IMR-90 (cell line): ENCODE measurements around the gene PHETA1. TPM values are rescaled to one million over a fixed set of nuclear protein-coding genes. Genes with fewer than 3 reads are reported as not detected.
A peak's percentile ranks its signal among the peaks of the same experiment; 100 is the strongest.

ENCODE experiments used
- ATAC-seq: fragments of 200-7000 bp; cut with Tn5 transposase; 2 replicates; pipeline ENCODE4 v1.9.1; 2020; ENCODE audit warnings: low read depth, mild to moderate bottlenecking, moderate library complexity
- BruUV-seq: library from RNA; stranded (reverse); fragments of 400-500 nt; replicated peaks from 2 replicates; lab custom pipeline; 2021; lab: Mats Ljungman, UMichigan
- CTCF ChIA-PET: fragments of 300-600 bp; formaldehyde crosslinking; extraction: SDS; loops from one replicate; lab custom pipeline; 2021; ENCODE audit warnings: antibody characterized with exemption; lab: Yijun Ruan, JAX
- POLR2A ChIA-PET: fragments of 300-600 bp; sonication (Branson Sonifier 250); formaldehyde crosslinking; loops from one replicate; lab custom pipeline; 2022; ENCODE audit warnings: antibody characterized with exemption; ENCODE audit not compliant: unreplicated experiment; lab: Charles Lee
- DNase-seq: peaks from one replicate; pipeline ENCODE4 v3.0.0; 2013
- H2AFZ ChIP-seq: replicated peaks from 2 replicates; pipeline ENCODE3; 2013; ENCODE audit warnings: low read length, mild to moderate bottlenecking; ENCODE audit not compliant: poor library complexity
- H2AK5ac ChIP-seq: 2 replicates; pipeline ENCODE4 v1.6.1; 2013; ENCODE audit warnings: low read depth, low read length, inconsistent platforms
- H2AK9ac ChIP-seq: replicated peaks from 2 replicates; pipeline ENCODE3; 2013; ENCODE audit warnings: mild to moderate bottlenecking, low read depth, low read length, moderate library complexity; ENCODE audit not compliant: poor library complexity
- H2BK120ac ChIP-seq: 2 replicates; pipeline ENCODE4 v1.6.1; 2013; ENCODE audit warnings: low read depth, low read length, inconsistent platforms
- H2BK15ac ChIP-seq: 3 replicates; pipeline ENCODE4 v1.6.1; 2013; ENCODE audit warnings: low read depth, low read length, inconsistent platforms
- H2BK20ac ChIP-seq: 2 replicates; pipeline ENCODE4 v1.6.1; 2013; ENCODE audit warnings: low read depth, mild to moderate bottlenecking, inconsistent platforms, low read length, moderate library complexity
- H2BK5ac ChIP-seq: 2 replicates; pipeline ENCODE4 v1.6.1; 2013; ENCODE audit warnings: mild to moderate bottlenecking, low read depth, low read length, inconsistent platforms; ENCODE audit not compliant: poor library complexity, severe bottlenecking
- H3K14ac ChIP-seq: replicated peaks from 2 replicates; pipeline ENCODE4 v1.6.1; 2013; ENCODE audit warnings: low read depth, low read length, inconsistent platforms
- H3K18ac ChIP-seq: 2 replicates; pipeline ENCODE4 v1.6.1; 2013; ENCODE audit warnings: low read depth, low read length, control low read depth
- H3K23ac ChIP-seq: 2 replicates; pipeline ENCODE4 v1.6.1; 2013; ENCODE audit warnings: low read depth, low read length, inconsistent platforms
- H3K27ac ChIP-seq: 2 replicates; pipeline ENCODE4 v1.5.1; 2013; ENCODE audit warnings: mild to moderate bottlenecking, control low read depth, low read length; ENCODE audit not compliant: insufficient read depth
- H3K27me3 ChIP-seq: 2 replicates; pipeline ENCODE4 v1.6.1; 2013; ENCODE audit warnings: low read length; ENCODE audit not compliant: control insufficient read depth, insufficient read depth
- H3K36me3 ChIP-seq: 2 replicates; pipeline ENCODE4 v1.6.1; 2013; ENCODE audit warnings: low read length, mixed read lengths; ENCODE audit not compliant: control insufficient read depth, insufficient read depth
- H3K4ac ChIP-seq: 2 replicates; pipeline ENCODE4 v1.6.1; 2013; ENCODE audit warnings: low read depth, low read length, inconsistent platforms
- H3K4me1 ChIP-seq: 2 replicates; pipeline ENCODE4 v1.6.1; 2013; ENCODE audit warnings: low read length, mixed read lengths; ENCODE audit not compliant: control insufficient read depth, insufficient read depth
- H3K4me2 ChIP-seq: 2 replicates; pipeline ENCODE4 v1.6.1; 2013; ENCODE audit warnings: low read depth, mild to moderate bottlenecking, control low read depth, low read length, moderate library complexity
- H3K4me3 ChIP-seq: 2 replicates; pipeline ENCODE4 v1.5.1; 2013; ENCODE audit warnings: low read depth, mild to moderate bottlenecking, control low read depth, low read length, moderate library complexity; ENCODE audit not compliant: insufficient read depth
- H3K56ac ChIP-seq: 2 replicates; pipeline ENCODE4 v1.6.1; 2013; ENCODE audit warnings: low read length, inconsistent platforms; ENCODE audit not compliant: insufficient read depth; ENCODE audit errors: extremely low read depth
- H3K79me1 ChIP-seq, 2 experiments: 2 replicates each; pipeline ENCODE4 v1.6.1; 2013; ENCODE audit warnings: low read length in 2 of 2, inconsistent platforms in 1 of 2, low read depth in 1 of 2
- H3K9ac ChIP-seq: 2 replicates; pipeline ENCODE4 v1.6.1; 2013; ENCODE audit warnings: low read depth, low read length, control low read depth
- H3K9me1 ChIP-seq: 2 replicates; pipeline ENCODE4 v1.6.1; 2013; ENCODE audit warnings: low read length, inconsistent platforms; ENCODE audit not compliant: insufficient read depth
- H3K9me3 ChIP-seq: 2 replicates; pipeline ENCODE4 v1.6.1; 2013; ENCODE audit warnings: low read length; ENCODE audit not compliant: control insufficient read depth, insufficient read depth
- H4K20me1 ChIP-seq: 2 replicates; pipeline ENCODE4 v1.6.1; 2013; ENCODE audit warnings: low read length, inconsistent platforms; ENCODE audit not compliant: insufficient read depth
- H4K5ac ChIP-seq: 2 replicates; pipeline ENCODE4 v1.6.1; 2013; ENCODE audit warnings: mild to moderate bottlenecking, low read depth, low read length, control low read depth
- H4K8ac ChIP-seq, 2 experiments: 2 replicates each; pipeline ENCODE4 v1.6.1; 2013; ENCODE audit warnings: low read depth in 2 of 2, low read length in 2 of 2, control low read depth in 1 of 2, inconsistent platforms in 1 of 2
- H4K91ac ChIP-seq: 2 replicates; pipeline ENCODE4 v1.6.1; 2013; ENCODE audit warnings: low read depth, low read length, inconsistent platforms; ENCODE audit not compliant: insufficient read depth
- BHLHE40 ChIP-seq: fragments of 150-350 bp; IDR thresholded peaks from 2 replicates; pipeline ENCODE4 v1.6.1; 2016; ENCODE audit warnings: mild to moderate bottlenecking, low read depth, low read length
- CEBPB ChIP-seq: IDR thresholded peaks from 2 replicates; pipeline ENCODE4 v1.6.1; 2012; ENCODE audit warnings: low read depth, low read length, improper control_type of control experiment
- CHD1 ChIP-seq: IDR thresholded peaks from 2 replicates; pipeline ENCODE4 v1.6.1; 2012; ENCODE audit warnings: low read depth, low read length, improper control_type of control experiment
- ELK1 ChIP-seq: fragments of 150-350 bp; IDR thresholded peaks from 2 replicates; pipeline ENCODE4 v1.6.1; 2016; ENCODE audit warnings: low read depth, mild to moderate bottlenecking, low read length, moderate library complexity, borderline replicate concordance
- FOS ChIP-seq: fragments of 150-350 bp; IDR thresholded peaks from 2 replicates; pipeline ENCODE4 v1.6.1; 2016; ENCODE audit warnings: low read depth, low read length
- MAFK ChIP-seq: IDR thresholded peaks from 2 replicates; pipeline ENCODE4 v1.6.1; 2012; ENCODE audit warnings: low read depth, low read length, improper control_type of control experiment
- MAZ ChIP-seq: IDR thresholded peaks from 2 replicates; pipeline ENCODE4 v1.6.1; 2012; ENCODE audit warnings: low read depth, mild to moderate bottlenecking, low read length, improper control_type of control experiment, moderate library complexity, borderline replicate concordance
- MXI1 ChIP-seq: IDR thresholded peaks from 2 replicates; pipeline ENCODE4 v1.6.1; 2012; ENCODE audit warnings: low read depth, mild to moderate bottlenecking, low read length, moderate library complexity, borderline replicate concordance
- NFE2L2 ChIP-seq: fragments of 150-350 bp; IDR thresholded peaks from 2 replicates; pipeline ENCODE4 v1.6.1; 2016; ENCODE audit warnings: low read depth, mild to moderate bottlenecking, low read length
- POLR2A ChIP-seq: IDR thresholded peaks from 2 replicates; pipeline ENCODE4 v1.6.1; 2012; ENCODE audit warnings: mild to moderate bottlenecking, low read depth, low read length
- RAD21 ChIP-seq: IDR thresholded peaks from 2 replicates; pipeline ENCODE4 v1.6.1; 2012; ENCODE audit warnings: low read length, improper control_type of control experiment
- RCOR1 ChIP-seq: IDR thresholded peaks from 2 replicates; pipeline ENCODE4 v1.6.1; 2012; ENCODE audit warnings: mild to moderate bottlenecking, low read length, improper control_type of control experiment; ENCODE audit not compliant: insufficient replicate concordance
- RFX5 ChIP-seq: IDR thresholded peaks from 2 replicates; pipeline ENCODE4 v1.8.0; 2012; ENCODE audit warnings: low read depth, mild to moderate bottlenecking, low read length, moderate library complexity
- SMC3 ChIP-seq: fragments of 150-350 bp; IDR thresholded peaks from 2 replicates; pipeline ENCODE4 v1.6.1; 2016; ENCODE audit warnings: low read depth, mild to moderate bottlenecking, antibody characterized with exemption, low read length, moderate library complexity
- WGBS, 2 experiments: methylation state at CpG; one replicate each; pipeline versions ENCODE4 v1.1.5 to v1.1.7; 2013; ENCODE audit warnings: missing lambda C conversion rate in 2 of 2; ENCODE audit not compliant: insufficient read length in 1 of 2; ENCODE audit errors: extremely low coverage in 2 of 2; 5-methylcytosine and 5-hydroxymethylcytosine counted together
- dilution Hi-C: fragments of 300-500 bp; cut with HindIII; formaldehyde crosslinking; loops from one replicate; pipeline ENCODE4 v1.14.3; 2018; ENCODE audit warnings: low sequenced_read_pairs; ENCODE audit not compliant: unreplicated experiment
- in situ Hi-C: fragments of 300-500 bp; cut with MboI; formaldehyde crosslinking; loops from 3 replicates; pipeline ENCODE4 v1.14.3; 2019; ENCODE audit warnings: low sequenced_read_pairs, inconsistent platforms, mixed read lengths
- intact Hi-C: fragments of 100-400 bp; cut with micrococcal nuclease; formaldehyde crosslinking; loops from 2 replicates; pipeline ENCODE4 v1.10.0; 2022
- polyA plus RNA-seq, 3 experiments: library from polyadenylated mRNA; depleted of rRNA; stranded (reverse); fragments of >200 nt; gene quantifications; 2 replicates each; pipeline ENCODE4 v1.2.3, GENCODE V29; 2012; ENCODE audit warnings: low replicate concordance in 1 of 3
- total RNA-seq: library from RNA; depleted of rRNA; stranded (reverse); fragments of >200 nt; gene quantifications from 2 replicates; pipeline ENCODE4 v1.2.3, GENCODE V29; 2012
- TF ChIP-seq, protein P1 (sequence below): fragments of 150-350 bp; IDR thresholded peaks from 2 replicates; pipeline ENCODE4 v1.6.1; 2017; ENCODE audit warnings: mild to moderate bottlenecking, antibody characterized with exemption, low read length, low read depth

Gene PHETA1
- total and polyA plus RNA-seq, 2 of the 4 experiments (the other 2 are of a cell fraction), result 3.2 to 6.6 TPM

GRCh38 chr12:111410431-111411184, 41.7 kb upstream of the PHETA1 start:
- dilution Hi-C loops, result no loop called here
- H3K9me1 ChIP-seq, result peaks cover 32% of the 10 kb centered on the region
- BruUV-seq, result no TSS peak
- H2AFZ ChIP-seq, result peak overlapping the region; percentile 39
- no peaks in the 10 kb centered on the region for H3K27me3 ChIP-seq
- peak overlapping the region; percentile 90 for H2BK120ac ChIP-seq
- H4K5ac ChIP-seq, result peak overlapping the region; percentile 74
- no peaks in the 10 kb centered on the region for H3K9me3 ChIP-seq
- peak overlapping the region; percentile 96 for H3K4ac ChIP-seq
- peak overlapping the region; percentile 84 for H2BK5ac ChIP-seq
- peak overlapping the region; percentile 42 for H3K14ac ChIP-seq
- H3K36me3 ChIP-seq, result no peaks in the 10 kb centered on the region; the same call in 1 of the 2 replicates
- in situ Hi-C loops, result no loop called here
- WGBS, 2 experiments, result 67% methylated on average over 4 of the region's 12 CpGs; no CpG with 5 or more reads in 1 of the 2 experiments
- H3K23ac ChIP-seq, result peak overlapping the region; percentile 89
- H3K4me2 ChIP-seq, result peak overlapping the region; percentile 6; the same call in 1 of the 2 replicates
- peak overlapping the region; percentile 91 for H2AK9ac ChIP-seq
- peaks cover 21 to 87% of the 10 kb centered on the region in 2 experiments; a peak in 3 of 4 replicates for H3K79me1 ChIP-seq
- intact Hi-C loops, result no loop called here
- H3K4me1 ChIP-seq, result peaks cover 41% of the 10 kb centered on the region
- peak overlapping the region; percentile 37; the same call in 1 of the 2 replicates for H3K9ac ChIP-seq
- CTCF ChIA-PET, result interaction anchor here (4.1 kb wide), 1 partner anchor 14 kb away, joined by 21 read pairs; no protein-coding TSS in a partner anchor
- H2AK5ac ChIP-seq, result peak overlapping the region; percentile 96
- H3K56ac ChIP-seq, result peak overlapping the region; percentile 5; the same call in 1 of the 2 replicates
- no peak overlapping the region for H3K4me3 ChIP-seq
- ATAC-seq (no peak), DNase-seq (no peak)
- peak overlapping the region; percentile 23 to 87 for H4K8ac ChIP-seq
- peak overlapping the region; percentile 96; the same call in 2 of the 3 replicates for H2BK15ac ChIP-seq
- peaks cover 52% of the 10 kb centered on the region for H4K20me1 ChIP-seq
- POLR2A ChIA-PET, result no interaction called here
- H3K27ac ChIP-seq, result peak overlapping the region; percentile 72
- H4K91ac ChIP-seq, result peak overlapping the region; percentile 75
- H3K18ac ChIP-seq, result peak overlapping the region; percentile 10; the same call in 1 of the 2 replicates
- H2BK20ac ChIP-seq, result peak overlapping the region; percentile 85
- TF ChIP-seq BHLHE40 (no peak), MAZ (no peak), RAD21 (no peak), CEBPB (no peak), NFE2L2 (no peak), RFX5 (no peak), CHD1 (no peak), MAFK (no peak), FOS (no peak), SMC3 (no peak), RCOR1 (no peak), MXI1 (no peak), POLR2A (no peak), ELK1 (no peak)
- TF ChIP-seq, protein P1, sequence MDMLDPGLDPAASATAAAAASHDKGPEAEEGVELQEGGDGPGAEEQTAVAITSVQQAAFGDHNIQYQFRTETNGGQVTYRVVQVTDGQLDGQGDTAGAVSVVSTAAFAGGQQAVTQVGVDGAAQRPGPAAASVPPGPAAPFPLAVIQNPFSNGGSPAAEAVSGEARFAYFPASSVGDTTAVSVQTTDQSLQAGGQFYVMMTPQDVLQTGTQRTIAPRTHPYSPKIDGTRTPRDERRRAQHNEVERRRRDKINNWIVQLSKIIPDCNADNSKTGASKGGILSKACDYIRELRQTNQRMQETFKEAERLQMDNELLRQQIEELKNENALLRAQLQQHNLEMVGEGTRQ, result no peak
